Ovary (tissue), 9 donors: ENCODE measurements around the gene ADAT3. TPM values are rescaled to one million over a fixed set of nuclear protein-coding genes. Genes with fewer than 3 reads are reported as not detected.
A peak's percentile ranks its signal among the peaks of the same experiment; 100 is the strongest.

Source experiments
- DNase-seq, 5 donors: peaks; one replicate each; pipeline ENCODE4 v3.0.0-alpha.2; 2019 to 2020
- H3K27ac ChIP-seq, 2 donors: fragments of 200-600 bp; one replicate each; pipeline versions ENCODE4 v1.5.1 to v1.8.0; 2019 to 2022
- H3K27me3 ChIP-seq: fragments of 200-600 bp; one replicate; pipeline ENCODE4 v1.8.0; 2022
- H3K36me3 ChIP-seq: fragments of 200-600 bp; sonication (generic); one replicate; pipeline ENCODE4 v1.5.1; 2019
- H3K4me1 ChIP-seq: one replicate; pipeline ENCODE4 v1.8.1; 2013; ENCODE audit warnings: mild to moderate bottlenecking, moderate library complexity; ENCODE audit not compliant: insufficient read depth
- H3K4me3 ChIP-seq: fragments of 200-600 bp; sonication (generic); one replicate; pipeline ENCODE4 v1.5.1; 2017
- H3K9me3 ChIP-seq, 2 donors: fragments of 200-600 bp in 1 of 2; sonication (generic) in 1 of 2; one replicate each; pipeline versions ENCODE4 v1.5.1 to v1.8.1; 2013 to 2019; ENCODE audit warnings: mild to moderate bottlenecking in 1 of 2, moderate library complexity in 1 of 2
- CTCF ChIP-seq, 3 donors: fragments of 450-650 bp in 2 of 3; fragments of 200-600 bp in 1 of 3; IDR thresholded peaks; one replicate each; pipeline versions ENCODE4 v1.5.1 to v1.8.0; 2016 to 2022; ENCODE audit warnings: antibody characterized with exemption in 3 of 3, mild to moderate bottlenecking in 1 of 3
- EP300 ChIP-seq: sonication (generic); formaldehyde crosslinking; IDR thresholded peaks from one replicate; pipeline ENCODE4 v1.6.1; 2017; ENCODE audit warnings: antibody characterized with exemption
- POLR2A ChIP-seq: fragments of 450-650 bp; IDR thresholded peaks from one replicate; pipeline ENCODE4 v1.6.1; 2017; ENCODE audit warnings: antibody characterized with exemption, mild to moderate bottlenecking, moderate library complexity
- WGBS, 3 donors: extraction: QIAGEN DNeasy Blood & Tissue Kit in 1 of 3; methylation state at CpG; one replicate each; pipeline versions ENCODE4 v1.1.5 to v1.1.7; 2013 to 2017; 5-methylcytosine and 5-hydroxymethylcytosine counted together
- intact Hi-C, 4 donors: fragments of 100-400 bp; cut with DNase I; formaldehyde crosslinking; loops; one replicate each; pipeline versions ENCODE4 v1.11.0 to v1.15.1; 2022 to 2023
- polyA plus RNA-seq, 2 donors: library from polyadenylated mRNA; stranded (reverse); fragments of 200-250 nt in 1 of 2; fragments of 350-450 nt in 1 of 2; fragmentation: Illumina TruSeq in 1 of 2; extraction: RNeasy Lipid Tissue Mini Kit (QIAGEN cat#74804) in 1 of 2; gene quantifications; one replicate each; pipeline ENCODE4 v1.2.3, GENCODE V29; 2013 to 2014
- total RNA-seq, 7 donors: library from RNA; depleted of rRNA in 2 of 7; stranded (reverse); fragments of >200 nt in 2 of 7; fragmentation: NEBNext Ultra II Directional in 3 of 7; extraction: Animal tissue kit (Norgen Biotek cat#: 25700) in 3 of 7; gene quantifications; one replicate each; pipeline versions ENCODE4 v1.1.0 to v1.2.4, GENCODE V29; 2016 to 2023
- donor health status: DM: no; HTN: no; CAD: no; lungs with moderate emphysema.
- donor health status: DM: no; HTN: no; CAD: no.
- donor health status: Bipolar disorder and iron deficiency.
- donor health status: DM: yes; HTN: yes; CAD: no.
- donor health status: DM: no; HTN: no; CAD: no.
- donor health status: DM: yes; HTN: yes; CAD: no.

The ADAT3 gene
- total and polyA plus RNA-seq, 9 donors = 2.3 to 13.7 (median 4.3) TPM; not detected in 1

DNA sequence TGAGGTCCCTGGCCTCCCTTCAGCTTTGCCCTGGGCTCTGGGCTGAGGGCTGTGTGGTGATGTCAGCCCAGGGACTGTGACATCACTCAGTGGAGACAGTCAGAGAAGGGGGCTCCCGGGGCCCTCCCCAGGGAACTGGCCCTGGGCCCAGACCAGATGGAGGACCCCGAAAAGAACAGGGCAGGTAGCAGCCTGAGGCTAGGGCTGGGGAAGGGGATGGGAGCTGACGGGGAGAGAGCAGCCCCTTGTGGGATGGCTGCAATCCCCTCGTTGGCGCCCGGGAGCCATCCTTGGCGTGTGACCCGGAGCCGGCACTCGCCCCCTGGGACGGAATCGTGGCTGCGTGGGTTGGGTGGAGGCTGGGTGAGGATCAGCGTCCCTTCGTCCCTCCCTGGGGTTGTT, 49.3 kb downstream of the ADAT3 start:
- no peak for DNase-seq
- no peaks in the 10 kb centered on the region for H3K36me3 ChIP-seq
- no peak overlapping the region for H3K27ac ChIP-seq
- no peaks in the 10 kb centered on the region for H3K9me3 ChIP-seq
- WGBS, 3 donors = 89 to 91% (median 90%) methylated on average over 15 of the region's 15 CpGs
- H3K4me3 ChIP-seq = no peak overlapping the region
- peaks cover 4% of the 10 kb centered on the region for H3K4me1 ChIP-seq
- TF ChIP-seq EP300 (no peak), CTCF (IDR thresholded peaks at IDR 0.05) (no peak), POLR2A (no peak)
- no peaks in the 10 kb centered on the region for H3K27me3 ChIP-seq
- intact Hi-C loops = loop anchor here in 1 of 4 donors (5.0 kb wide), 1 partner anchor 277 kb away; no protein-coding TSS in a partner anchor

DNA sequence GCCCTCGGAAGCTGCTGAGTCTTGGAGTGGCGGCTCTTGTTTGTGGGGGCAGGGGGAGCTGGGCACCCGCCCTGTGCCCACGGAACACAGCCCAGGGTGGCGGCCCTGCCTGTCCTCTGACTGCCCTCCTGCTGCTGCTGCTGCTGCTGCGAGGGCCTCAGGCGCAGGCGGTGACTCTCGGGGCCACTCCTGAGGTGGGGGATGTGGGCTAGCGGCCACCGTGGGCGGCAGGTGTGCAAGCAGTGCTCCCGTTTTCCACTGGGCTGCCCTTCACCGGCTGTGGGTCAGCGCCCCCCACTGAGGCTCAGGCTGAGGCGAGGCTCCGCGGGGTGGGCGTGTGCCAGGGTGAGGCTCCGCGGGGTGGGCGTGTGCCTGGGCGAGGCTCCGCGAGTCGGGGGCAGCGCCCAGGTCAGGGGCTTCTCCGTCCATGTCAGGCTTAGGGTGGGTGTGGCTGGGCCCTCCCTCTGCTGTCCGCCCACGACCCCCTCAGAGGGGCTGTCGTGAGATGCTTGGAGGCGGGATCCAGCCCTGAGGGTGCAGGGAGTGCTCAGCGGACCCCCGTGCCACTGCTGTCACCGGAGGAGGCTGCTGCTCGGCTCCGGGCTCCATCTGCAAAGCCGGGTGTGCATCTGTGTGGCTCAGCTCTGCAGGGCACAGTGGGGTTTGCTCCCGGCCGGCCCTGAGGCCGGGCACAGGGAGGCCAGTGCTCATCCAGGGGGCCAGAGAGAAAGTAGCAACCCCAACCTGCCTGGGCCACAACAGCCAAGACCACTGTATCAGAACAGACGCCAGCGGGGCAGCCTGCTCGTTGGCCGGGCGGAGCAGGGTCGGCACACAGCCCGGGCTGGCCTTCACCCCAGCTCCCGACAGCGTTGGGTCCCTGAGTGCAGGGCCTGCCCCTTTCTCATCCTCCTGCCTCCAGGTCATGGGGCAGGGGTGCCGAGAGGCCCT, 50.2 kb downstream of the ADAT3 start:
- intact Hi-C loops = loop anchor here in 1 of 4 donors (5.0 kb wide), 1 partner anchor 57 kb away; no protein-coding TSS in a partner anchor
- H3K27ac ChIP-seq = no peak overlapping the region

DNA sequence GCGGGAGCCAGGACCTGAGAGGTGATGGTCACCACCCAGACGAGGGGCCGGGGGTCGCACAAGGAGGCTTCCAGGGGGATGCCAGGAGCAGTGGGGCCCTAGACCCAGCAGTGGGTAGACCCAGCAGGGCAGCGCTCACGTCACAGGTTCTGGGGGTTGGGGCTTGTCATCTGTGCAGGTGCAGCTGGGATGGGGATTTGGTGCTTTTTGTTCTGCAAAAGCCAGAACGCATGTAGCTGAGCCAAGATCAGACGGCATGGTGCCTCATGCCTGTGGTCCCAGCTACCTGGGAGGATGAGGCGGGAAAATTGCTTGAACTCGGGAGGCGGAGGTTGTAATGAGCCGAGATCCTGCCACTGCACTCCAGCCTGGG, 50.9 kb downstream of the ADAT3 start:
- H3K27ac ChIP-seq = no peak overlapping the region
- H3K27me3 ChIP-seq = no peaks in the 10 kb centered on the region
- H3K4me1 ChIP-seq = peaks cover 7% of the 10 kb centered on the region
- H3K36me3 ChIP-seq = no peaks in the 10 kb centered on the region
- no peak for DNase-seq
- TF ChIP-seq EP300 = no peak
- no peaks in the 10 kb centered on the region for H3K9me3 ChIP-seq
- 90 to 95% (median 90%) methylated on average over 10 to 12 of the region's 12 CpGs for WGBS, 3 donors
- H3K4me3 ChIP-seq = no peak overlapping the region
- intact Hi-C loops = loop anchor here in 1 of 4 donors (5.0 kb wide), 1 partner anchor 56 kb away; no protein-coding TSS in a partner anchor

More for the DNA sequence above, 50.2 kb downstream of the ADAT3 start:
- Histone ChIP-seq H3K4me3 (no peak overlapping the region), H3K27me3 (no peaks in the 10 kb centered on the region), H3K9me3 (no peaks in the 10 kb centered on the region), H3K4me1 (peaks cover 4% of the 10 kb centered on the region), H3K36me3 (no peaks in the 10 kb centered on the region)
- 74 to 86% (median 75%) methylated on average over 27 to 51 of the region's 51 CpGs for WGBS, 3 donors
- DNase-seq = no peak
- TF ChIP-seq EP300 (no peak), CTCF (IDR thresholded peaks at IDR 0.05) (no peak), POLR2A (no peak)

DNA sequence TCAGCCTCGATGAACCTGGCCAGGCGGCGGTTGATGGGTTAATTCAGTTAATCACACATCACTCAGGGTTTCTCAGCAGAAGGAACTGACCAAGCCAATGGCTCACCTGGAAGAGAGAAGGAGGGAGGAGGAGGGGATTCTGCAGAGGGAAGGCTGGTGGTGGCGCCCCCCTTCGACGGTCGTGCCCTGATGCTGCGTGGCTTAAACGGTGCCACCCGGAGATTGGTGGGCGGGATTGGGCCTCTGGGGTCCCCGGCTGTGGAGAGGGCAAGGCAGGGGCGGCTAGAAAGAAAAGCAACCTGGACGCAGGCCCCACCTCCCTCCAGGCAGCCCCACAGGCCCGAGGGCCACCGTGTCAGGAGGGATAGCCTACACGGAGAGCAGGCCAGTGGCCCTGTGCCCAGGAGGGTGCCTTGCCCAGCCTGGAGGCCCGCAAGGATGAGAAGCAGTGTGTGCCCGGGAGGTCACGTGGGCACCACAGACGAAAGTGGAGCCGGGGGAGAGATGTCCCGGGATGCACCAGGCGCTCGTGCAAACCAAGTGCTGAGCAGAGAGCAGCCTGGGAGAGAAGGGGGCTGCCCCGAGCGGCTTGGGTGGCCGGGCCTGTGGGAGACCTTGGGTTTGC, 51.8 kb downstream of the ADAT3 start:
- WGBS, 3 donors = 61 to 74% (median 65%) methylated on average over 28 of the region's 28 CpGs
- Histone ChIP-seq H3K27me3 (no peaks in the 10 kb centered on the region), H3K36me3 (no peaks in the 10 kb centered on the region), H3K4me3 (no peak overlapping the region), H3K9me3 (no peaks in the 10 kb centered on the region), H3K27ac (no peak overlapping the region), H3K4me1 (peaks cover 16% of the 10 kb centered on the region)
- TF ChIP-seq EP300 (no peak), POLR2A (no peak), CTCF (IDR thresholded peaks at IDR 0.05) (no peak)
- intact Hi-C loops = loop anchor here in 1 of 4 donors (5.0 kb wide), 1 partner anchor 55 kb away; no protein-coding TSS in a partner anchor
- peak in 1 of 5 donors; percentile 46 for DNase-seq
